ACHN (cell line): ENCODE data around the gene TRRAP.

ENCODE experiments used
- DNase-seq: peaks from one replicate; pipeline ENCODE4 v3.0.0-alpha.2; 2015
- in situ Hi-C: cut with HindIII; loops from 2 replicates; pipeline ENCODE4 v1.10.0; 2017; ENCODE audit warnings: low sequenced_read_pairs, low pct_ligation_motif_present, low pct_unique_long_range_greater_than_20kb

Gene TRRAP

DNA sequence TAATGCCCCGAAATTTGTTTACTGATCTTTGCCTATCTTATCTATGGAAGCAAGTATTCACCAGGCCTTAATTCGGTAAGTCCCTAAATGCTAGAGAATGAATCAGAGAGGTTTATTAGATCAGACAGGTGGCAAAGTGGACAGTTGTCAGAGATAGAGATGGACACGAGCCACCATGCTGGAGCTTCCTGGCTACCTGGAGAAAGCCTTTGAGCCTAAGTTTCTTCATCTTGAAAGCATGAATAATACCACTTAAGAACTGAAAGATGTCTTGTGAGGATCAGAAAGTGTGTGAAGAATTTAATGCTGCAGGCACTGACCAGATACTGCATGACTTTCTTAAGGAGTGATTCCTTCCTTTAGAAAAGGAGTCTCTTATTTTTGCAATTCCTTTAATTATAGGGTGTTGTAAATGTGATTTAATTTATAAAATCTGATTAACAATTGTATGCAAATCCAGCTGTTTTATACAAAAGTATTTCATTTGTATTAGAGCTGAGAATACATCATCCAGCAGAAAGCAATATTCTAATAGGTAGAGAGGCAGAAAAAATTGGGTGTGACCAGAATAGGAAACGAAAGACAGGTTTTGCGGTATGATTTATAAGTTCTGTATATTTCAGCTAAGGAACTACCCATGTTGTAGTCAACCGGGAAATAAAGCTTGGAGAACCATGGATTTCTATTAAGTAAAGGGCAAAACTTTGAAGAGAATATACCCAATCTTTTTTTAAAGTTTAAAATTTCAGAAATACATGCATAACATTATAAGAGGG, 182.9 kb downstream of the TRRAP start:
- DNase-seq = no peak
- in situ Hi-C loops = loop anchor here (25.0 kb wide), 1 partner anchor 251 kb away; no protein-coding TSS in a partner anchor
